Fibroblast of lung (primary cell): ENCODE results near the gene G0S2. TPM values are rescaled to one million over a fixed set of nuclear protein-coding genes. Genes with fewer than 3 reads are reported as not detected.

Source experiments
- DNase-seq, 2 donors: peaks; one replicate each; pipeline versions ENCODE4 v3.0.0 to v3.0.0-alpha.2; 2010; ENCODE audit warnings: low read depth in 2 of 2
- H2AFZ ChIP-seq: 2 replicates; pipeline ENCODE4 v1.5.1; 2012; ENCODE audit warnings: low read length, control low read depth, inconsistent platforms
- H3K27ac ChIP-seq: 2 replicates; pipeline ENCODE4 v1.5.1; 2011; ENCODE audit warnings: low read length, control low read depth; ENCODE audit not compliant: insufficient read depth
- H3K27me3 ChIP-seq: 2 replicates; pipeline ENCODE4 v1.5.1; 2011; ENCODE audit warnings: mild to moderate bottlenecking, low read length; ENCODE audit not compliant: control insufficient read depth, insufficient read depth
- H3K36me3 ChIP-seq: 2 replicates; pipeline ENCODE4 v1.5.1; 2011; ENCODE audit warnings: low read length; ENCODE audit not compliant: control insufficient read depth, insufficient read depth
- H3K4me1 ChIP-seq: 2 replicates; pipeline ENCODE4 v1.5.1; 2011; ENCODE audit warnings: low read length; ENCODE audit not compliant: control insufficient read depth, insufficient read depth; ENCODE audit errors: extremely low read depth
- H3K4me2 ChIP-seq: 2 replicates; pipeline ENCODE4 v1.5.1; 2011; ENCODE audit warnings: low read length, control low read depth; ENCODE audit not compliant: insufficient read depth; ENCODE audit errors: extremely low read depth
- H3K4me3 ChIP-seq, 4 experiments: fragments of 200-600 bp in 1 of 4; sonication (generic) in 1 of 4; replicated peaks in 1 of 4; 2 replicates each; pipeline ENCODE4 v1.5.1; 2011 to 2016; ENCODE audit warnings: low read length in 4 of 4, low read depth in 3 of 4, mild to moderate bottlenecking in 3 of 4, control low read depth in 2 of 4, inconsistent platforms in 1 of 4, mixed read lengths in 1 of 4; ENCODE audit not compliant: insufficient read depth in 1 of 4; ENCODE audit errors: control extremely low read depth in 1 of 4
- H3K79me2 ChIP-seq: 2 replicates; pipeline ENCODE4 v1.5.1; 2012; ENCODE audit warnings: mild to moderate bottlenecking, low read length, inconsistent platforms; ENCODE audit not compliant: control insufficient read depth, insufficient read depth
- H3K9ac ChIP-seq: 2 replicates; pipeline ENCODE4 v1.5.1; 2011; ENCODE audit warnings: mild to moderate bottlenecking, low read length, control low read depth; ENCODE audit not compliant: insufficient read depth
- H3K9me3 ChIP-seq: 2 replicates; pipeline ENCODE4 v1.5.1; 2012; ENCODE audit warnings: low read depth, low read length; ENCODE audit not compliant: control insufficient read depth, insufficient read depth
- H4K20me1 ChIP-seq: 2 replicates; pipeline ENCODE4 v1.5.1; 2011; ENCODE audit warnings: low read length; ENCODE audit not compliant: control insufficient read depth, insufficient read depth; ENCODE audit errors: extremely low read depth
- EZH2 ChIP-seq: IDR thresholded peaks from 2 replicates; pipeline ENCODE4 v1.5.1; 2012; ENCODE audit warnings: low read length, control low read depth, mild to moderate bottlenecking; ENCODE audit errors: missing control alignments
- polyA plus RNA-seq, 2 donors: library from polyadenylated mRNA; depleted of rRNA in 1 of 2; stranded (reverse) in 1 of 2; unstranded in 1 of 2; fragments of >200 nt; gene quantifications; 2 replicates each; pipeline ENCODE4 v1.2.1, GENCODE V29; 2011 to 2012; ENCODE audit warnings: missing spikeins in 1 of 2
- total RNA-seq: library from RNA; depleted of rRNA; stranded (reverse); fragments of >200 nt; gene quantifications from 2 replicates; pipeline ENCODE4 v1.2.1, GENCODE V29; 2014
- TF ChIP-seq, protein P1 (sequence below), 2 donors: IDR thresholded peaks in 1 of 2; conservative IDR thresholded peaks in 1 of 2; 1 replicate in 1 of 2; 2 replicates in 1 of 2; pipeline ENCODE4 v1.5.1; 2011 to 2012; ENCODE audit warnings: low read length in 2 of 2, control low read depth in 1 of 2, inconsistent platforms in 1 of 2, low read depth in 1 of 2, mild to moderate bottlenecking in 1 of 2

G0S2 gene
- total and polyA plus RNA-seq, 2 donors (not counting 1 experiment from before 2014, with no cell fraction given) = 3.9 to 79.1 TPM

DNA sequence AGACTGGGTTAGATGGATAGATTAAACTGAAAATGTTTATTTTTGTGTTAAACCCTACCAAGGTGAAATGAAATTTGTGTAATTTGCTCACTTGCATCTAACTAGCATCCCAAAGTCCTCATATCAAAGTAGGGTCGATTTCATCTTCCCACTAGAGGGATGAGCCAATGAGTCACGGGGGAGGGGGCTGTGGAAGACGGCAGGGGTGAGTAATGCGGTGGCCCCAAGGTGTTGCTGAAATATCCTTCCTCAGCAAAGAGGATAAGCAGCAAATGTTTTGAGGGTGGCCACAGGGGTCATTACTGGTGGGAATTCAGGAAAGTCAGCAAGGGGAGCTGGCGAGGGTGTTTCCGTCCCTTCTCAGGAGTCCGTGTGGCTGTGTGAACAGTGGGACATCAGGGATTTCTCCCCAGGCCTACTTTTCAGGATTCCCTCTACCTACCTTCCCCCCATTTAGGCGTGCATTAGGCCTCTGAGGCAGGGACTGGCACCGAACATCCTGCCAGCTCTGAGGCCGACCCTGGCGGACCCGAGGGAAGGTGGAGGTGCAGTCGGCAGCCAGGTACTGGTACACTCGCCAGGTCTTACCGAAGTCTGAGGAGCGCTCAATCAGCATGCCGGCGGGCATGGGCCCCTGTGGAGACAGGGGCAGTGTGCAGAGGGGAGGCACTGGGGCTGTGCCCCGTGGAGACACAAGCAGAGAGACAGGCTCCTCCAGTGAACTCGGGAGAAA lies 41.0 kb upstream of the G0S2 start:
- Histone ChIP-seq H3K36me3 (no peaks in the 10 kb centered on the region), H2AFZ (no peak overlapping the region), H3K27ac (no peak overlapping the region), H3K4me2 (no peak overlapping the region), H3K4me1 (no peaks in the 10 kb centered on the region), H3K9me3 (no peaks in the 10 kb centered on the region), H3K27me3 (no peaks in the 10 kb centered on the region), H4K20me1 (no peaks in the 10 kb centered on the region), H3K9ac (no peak overlapping the region), H3K4me3 (no peak overlapping the region), H3K79me2 (no peaks in the 10 kb centered on the region)
- DNase-seq = no peak
- TF ChIP-seq, protein P1, sequence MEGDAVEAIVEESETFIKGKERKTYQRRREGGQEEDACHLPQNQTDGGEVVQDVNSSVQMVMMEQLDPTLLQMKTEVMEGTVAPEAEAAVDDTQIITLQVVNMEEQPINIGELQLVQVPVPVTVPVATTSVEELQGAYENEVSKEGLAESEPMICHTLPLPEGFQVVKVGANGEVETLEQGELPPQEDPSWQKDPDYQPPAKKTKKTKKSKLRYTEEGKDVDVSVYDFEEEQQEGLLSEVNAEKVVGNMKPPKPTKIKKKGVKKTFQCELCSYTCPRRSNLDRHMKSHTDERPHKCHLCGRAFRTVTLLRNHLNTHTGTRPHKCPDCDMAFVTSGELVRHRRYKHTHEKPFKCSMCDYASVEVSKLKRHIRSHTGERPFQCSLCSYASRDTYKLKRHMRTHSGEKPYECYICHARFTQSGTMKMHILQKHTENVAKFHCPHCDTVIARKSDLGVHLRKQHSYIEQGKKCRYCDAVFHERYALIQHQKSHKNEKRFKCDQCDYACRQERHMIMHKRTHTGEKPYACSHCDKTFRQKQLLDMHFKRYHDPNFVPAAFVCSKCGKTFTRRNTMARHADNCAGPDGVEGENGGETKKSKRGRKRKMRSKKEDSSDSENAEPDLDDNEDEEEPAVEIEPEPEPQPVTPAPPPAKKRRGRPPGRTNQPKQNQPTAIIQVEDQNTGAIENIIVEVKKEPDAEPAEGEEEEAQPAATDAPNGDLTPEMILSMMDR (conservative IDR thresholded peaks at IDR 0.05 in 1 of 2, IDR thresholded peaks at IDR 0.05 in 1 of 2; ENCODE audit: low read depth in 1 of 2, low read length in 2 of 2) = no peak
- no peak for TF ChIP-seq EZH2

DNA sequence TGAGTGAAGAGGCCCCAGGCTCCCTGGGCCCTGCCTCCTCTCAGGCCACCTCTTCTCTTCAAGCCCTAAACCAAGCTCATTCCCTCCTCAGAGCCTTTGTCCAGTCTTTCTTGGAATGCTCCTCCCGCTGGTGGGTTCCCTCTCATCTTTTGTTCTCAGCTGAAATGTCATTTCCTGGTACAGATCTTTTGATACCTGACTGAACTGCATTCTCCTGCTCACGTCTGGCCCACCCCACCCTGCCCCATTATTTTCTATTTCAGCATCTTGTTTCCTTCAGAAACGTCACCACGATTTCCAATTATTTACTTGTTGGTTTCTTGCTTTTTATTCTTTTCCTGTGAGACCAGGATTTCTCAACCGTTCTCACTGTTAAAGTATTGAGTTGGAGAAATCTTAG lies 39.4 kb upstream of the G0S2 start:
- Histone ChIP-seq H3K27ac (no peak overlapping the region), H3K79me2 (no peaks in the 10 kb centered on the region), H3K4me2 (no peak overlapping the region), H3K36me3 (no peaks in the 10 kb centered on the region), H3K27me3 (no peaks in the 10 kb centered on the region), H3K9ac (no peak overlapping the region), H3K9me3 (no peaks in the 10 kb centered on the region), H3K4me3 (no peak overlapping the region), H4K20me1 (no peaks in the 10 kb centered on the region), H2AFZ (no peak overlapping the region), H3K4me1 (no peaks in the 10 kb centered on the region)
- no peak for TF ChIP-seq EZH2
- TF ChIP-seq, protein P1 (conservative IDR thresholded peaks at IDR 0.05 in 1 of 2, IDR thresholded peaks at IDR 0.05 in 1 of 2; ENCODE audit: low read depth in 1 of 2, low read length in 2 of 2) = no peak
- no peak for DNase-seq

DNA sequence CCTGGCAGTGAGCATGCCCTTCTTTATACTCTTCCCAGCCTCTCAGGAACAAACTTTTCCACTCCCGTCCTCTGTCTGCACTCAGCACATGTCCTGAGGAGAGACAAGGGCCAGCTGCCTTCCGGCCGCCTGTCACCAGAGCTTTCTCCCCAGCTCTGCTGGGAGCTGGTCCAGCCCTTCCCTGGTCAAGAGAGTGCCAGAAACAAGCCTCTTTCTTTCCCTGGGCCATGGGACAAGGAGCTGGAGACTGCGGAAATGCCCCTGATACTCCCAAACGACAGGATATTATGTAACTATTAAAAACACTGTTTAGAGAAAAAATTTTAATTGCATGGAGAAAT lies 33.4 kb upstream of the G0S2 start:
- DNase-seq = peak; percentile 25 to 77
- peak overlapping the region; percentile 57 for H2AFZ ChIP-seq
- H3K27ac ChIP-seq = no peak overlapping the region

More for the DNA sequence above, 33.4 kb upstream of the G0S2 start:
- Histone ChIP-seq H3K4me3 (no peak overlapping the region), H3K9ac (no peak overlapping the region), H3K4me2 (no peak overlapping the region), H3K79me2 (no peaks in the 10 kb centered on the region), H3K4me1 (peaks cover 21% of the 10 kb centered on the region), H3K27me3 (no peaks in the 10 kb centered on the region), H4K20me1 (no peaks in the 10 kb centered on the region), H3K9me3 (no peaks in the 10 kb centered on the region), H3K36me3 (no peaks in the 10 kb centered on the region)
- no peak for TF ChIP-seq EZH2
- TF ChIP-seq, protein P1 (conservative IDR thresholded peaks at IDR 0.05 in 1 of 2, IDR thresholded peaks at IDR 0.05 in 1 of 2; ENCODE audit: low read depth in 1 of 2, low read length in 2 of 2) = no peak
